Activated naive CD4-positive, alpha-beta T cell treated with anti-CD3 and anti-CD28 coated beads, Interleukin-2, amount 10 ng/mL, durations not matched to agents 7 days and 5 days (primary cell): ENCODE data around the gene GPR142.
A peak's percentile ranks its signal among the peaks of the same experiment; 100 is the strongest.

ENCODE experiments used
- CTCF ChIA-PET: fragments of 350-600 bp; sonication (Branson Sonifier 250); formaldehyde crosslinking; loops from one replicate; lab custom pipeline; 2021; ENCODE audit warnings: antibody characterized with exemption; lab: Charles Lee
- DNase-seq: peaks from one replicate; pipeline ENCODE4 v3.0.0-alpha.2; 2020
- H3K27ac Mint-ChIP-seq: one replicate; pipeline ENCODE4 v1.8.0; 2021; ENCODE audit warnings: mild to moderate bottlenecking, moderate library complexity, mixed read lengths
- H3K27me3 Mint-ChIP-seq: one replicate; pipeline ENCODE4 v1.8.0; 2021; ENCODE audit warnings: mild to moderate bottlenecking, mixed read lengths
- H3K36me3 Mint-ChIP-seq: one replicate; pipeline ENCODE4 v1.8.0; 2021; ENCODE audit warnings: mixed read lengths
- H3K4me1 Mint-ChIP-seq: one replicate; pipeline ENCODE4 v1.8.0; 2021; ENCODE audit warnings: mixed read lengths
- H3K4me3 Mint-ChIP-seq: one replicate; pipeline ENCODE4 v1.8.0; 2021; ENCODE audit warnings: mild to moderate bottlenecking, moderate library complexity, mixed read lengths
- H3K9me3 Mint-ChIP-seq: one replicate; pipeline ENCODE4 v1.8.0; 2021; ENCODE audit warnings: mixed read lengths

The GPR142 gene

DNA sequence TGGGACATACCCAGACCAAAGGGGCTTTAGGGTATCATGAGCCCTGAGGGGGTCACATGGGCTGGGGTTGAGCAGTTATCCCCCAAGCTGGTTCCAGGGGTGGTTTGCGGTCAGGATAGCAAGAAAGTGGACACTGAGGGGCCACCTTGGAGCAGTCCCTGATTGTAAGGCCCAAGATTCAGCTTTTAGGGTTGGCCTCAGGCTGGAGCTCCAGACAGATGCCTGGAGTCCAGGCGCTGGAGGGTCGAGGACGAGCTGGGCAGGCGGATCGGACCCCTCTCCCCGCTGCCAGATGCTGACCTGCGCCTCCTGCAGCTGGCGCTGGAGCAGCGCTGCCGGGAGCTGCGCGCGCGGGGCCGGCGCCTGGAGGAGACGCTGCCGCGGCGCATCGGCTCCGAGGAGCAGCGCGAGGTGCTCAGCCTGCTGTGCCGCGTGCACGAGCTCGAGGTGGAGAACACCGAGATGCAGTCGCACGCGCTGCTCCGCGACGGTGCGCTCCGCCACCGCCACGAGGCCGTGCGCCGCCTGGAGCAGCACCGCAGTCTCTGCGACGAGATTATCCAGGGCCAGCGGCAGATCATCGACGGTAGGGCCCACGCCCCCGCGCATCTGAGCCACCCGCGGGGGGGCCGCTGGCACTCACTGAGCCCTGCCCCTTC, 15.6 kb upstream of the GPR142 start:
- Mint-ChIP-seq H3K27me3 (peaks cover 96% of the 10 kb centered on the region), H3K9me3 (no peaks in the 10 kb centered on the region), H3K36me3 (no peaks in the 10 kb centered on the region), H3K27ac (no peak overlapping the region), H3K4me1 (peaks cover 5% of the 10 kb centered on the region), H3K4me3 (no peak overlapping the region)
- CTCF ChIA-PET, result interaction anchor here (0.7 to 3.8 kb wide), 9 partner anchors 8 to 197 kb away, joined by 3 to 28 read pairs (median 10); partner anchors contain the start of genes BTBD17 and GPR142
- peak; percentile 43 for DNase-seq

GRCh38 chr17:74353446-74354060, 13.8 kb upstream of the GPR142 start:
- H3K4me3 Mint-ChIP-seq, result no peak overlapping the region
- peaks cover 10% of the 10 kb centered on the region for H3K4me1 Mint-ChIP-seq
- H3K27me3 Mint-ChIP-seq, result peaks cover 99% of the 10 kb centered on the region
- H3K27ac Mint-ChIP-seq, result no peak overlapping the region
- DNase-seq, result no peak
- CTCF ChIA-PET, result interaction anchor here (0.5 to 3.8 kb wide), 12 partner anchors 10 to 144 kb away, joined by 3 to 28 read pairs (median 4); partner anchors contain the start of gene GPR142
- H3K36me3 Mint-ChIP-seq, result no peaks in the 10 kb centered on the region
- no peaks in the 10 kb centered on the region for H3K9me3 Mint-ChIP-seq

DNA sequence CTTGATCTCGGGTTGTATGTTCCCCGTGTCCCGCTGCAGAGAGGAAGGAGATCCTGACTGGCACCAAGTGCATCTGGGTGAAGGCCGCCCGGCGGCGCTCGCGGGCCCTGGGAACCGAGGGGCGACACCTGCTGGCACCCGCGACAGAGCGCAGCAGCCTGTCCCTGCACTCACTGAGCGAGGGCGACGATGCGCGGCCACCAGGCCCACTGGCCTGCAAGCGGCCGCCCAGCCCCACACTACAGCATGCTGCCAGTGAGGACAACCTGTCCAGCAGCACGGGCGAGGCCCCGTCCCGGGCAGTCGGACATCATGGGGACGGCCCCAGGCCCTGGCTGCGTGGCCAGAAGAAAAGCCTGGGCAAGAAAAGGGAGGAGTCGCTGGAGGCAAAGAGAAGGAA, 13.2 kb upstream of the GPR142 start:
- Mint-ChIP-seq H3K4me3 (no peak overlapping the region), H3K4me1 (peaks cover 10% of the 10 kb centered on the region), H3K27ac (no peak overlapping the region), H3K9me3 (no peaks in the 10 kb centered on the region), H3K36me3 (no peaks in the 10 kb centered on the region), H3K27me3 (peaks cover 99% of the 10 kb centered on the region)
- DNase-seq, result peak; percentile 79
- CTCF ChIA-PET, result interaction anchor here (0.8 to 3.8 kb wide), 9 partner anchors 7 to 146 kb away, joined by 3 to 14 read pairs (median 4); no protein-coding TSS in a partner anchor

DNA sequence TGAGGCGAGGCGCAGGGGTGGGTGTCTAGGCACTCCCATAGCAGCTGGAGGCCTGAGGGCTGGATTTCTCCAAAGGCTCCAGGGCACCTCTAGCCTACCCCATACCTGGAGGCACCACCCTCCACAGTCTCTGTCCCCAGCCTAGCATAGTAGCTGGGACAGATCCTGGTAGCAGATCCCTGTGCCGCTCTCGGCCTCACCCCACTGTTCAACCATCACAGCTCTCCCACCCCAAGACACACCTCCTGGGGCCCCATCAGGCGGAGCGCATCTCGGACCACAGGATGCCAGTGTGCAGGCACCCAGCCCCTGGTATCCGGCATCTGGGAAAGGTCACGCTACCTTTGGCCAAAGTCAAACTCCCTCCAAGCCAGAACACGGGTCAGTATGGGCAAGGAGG, 12.7 kb upstream of the GPR142 start:
- no peak overlapping the region for H3K4me3 Mint-ChIP-seq
- H3K36me3 Mint-ChIP-seq, result no peaks in the 10 kb centered on the region
- no peaks in the 10 kb centered on the region for H3K9me3 Mint-ChIP-seq
- CTCF ChIA-PET, result interaction anchor here (0.8 to 3.8 kb wide), 9 partner anchors 7 to 146 kb away, joined by 3 to 16 read pairs (median 4); partner anchors contain the start of gene GPR142
- H3K27ac Mint-ChIP-seq, result no peak overlapping the region
- peaks cover 10% of the 10 kb centered on the region for H3K4me1 Mint-ChIP-seq
- peaks cover 99% of the 10 kb centered on the region for H3K27me3 Mint-ChIP-seq
- no peak for DNase-seq

- peaks cover 10% of the 10 kb centered on the region for H3K4me1 Mint-ChIP-seq
- CTCF ChIA-PET, result interaction anchor here (0.8 to 3.2 kb wide), 9 partner anchors 8 to 145 kb away, joined by 3 to 16 read pairs (median 4); partner anchors contain the start of gene GPR142
- H3K9me3 Mint-ChIP-seq, result no peaks in the 10 kb centered on the region
- DNase-seq, result no peak
- H3K36me3 Mint-ChIP-seq, result no peaks in the 10 kb centered on the region
- H3K4me3 Mint-ChIP-seq, result no peak overlapping the region
- peaks cover 100% of the 10 kb centered on the region for H3K27me3 Mint-ChIP-seq
- no peak overlapping the region for H3K27ac Mint-ChIP-seq
These were observed 12.2 kb upstream of the GPR142 start for GRCh38 chr17:74355065-74355464.

GRCh38 chr17:74356646-74357465, 10.4 kb upstream of the GPR142 start:
- H3K27me3 Mint-ChIP-seq, result peaks cover 100% of the 10 kb centered on the region
- H3K4me3 Mint-ChIP-seq, result no peak overlapping the region
- CTCF ChIA-PET, result interaction anchor here (1.4 to 3.2 kb wide), 5 partner anchors 11 to 144 kb away, joined by 3 to 16 read pairs (median 3); partner anchors contain the start of genes GPR142 and TTYH2
- H3K27ac Mint-ChIP-seq, result peak overlapping the region; percentile 37
- H3K4me1 Mint-ChIP-seq, result peaks cover 10% of the 10 kb centered on the region
- peak; percentile 53 for DNase-seq
- H3K36me3 Mint-ChIP-seq, result no peaks in the 10 kb centered on the region
- no peaks in the 10 kb centered on the region for H3K9me3 Mint-ChIP-seq

- H3K4me3 Mint-ChIP-seq, result no peak overlapping the region
- no peak for DNase-seq
- H3K9me3 Mint-ChIP-seq, result no peaks in the 10 kb centered on the region
- no peak overlapping the region for H3K27ac Mint-ChIP-seq
- peaks cover 10% of the 10 kb centered on the region for H3K4me1 Mint-ChIP-seq
- H3K27me3 Mint-ChIP-seq, result peaks cover 100% of the 10 kb centered on the region
- no peaks in the 10 kb centered on the region for H3K36me3 Mint-ChIP-seq
- CTCF ChIA-PET, result interaction anchor here (1.4 to 3.2 kb wide), 5 partner anchors 10 to 145 kb away, joined by 3 to 16 read pairs (median 3); partner anchors contain the start of genes GPR142 and TTYH2
These were observed 9.9 kb upstream of the GPR142 start for GRCh38 chr17:74357466-74357809.

DNA sequence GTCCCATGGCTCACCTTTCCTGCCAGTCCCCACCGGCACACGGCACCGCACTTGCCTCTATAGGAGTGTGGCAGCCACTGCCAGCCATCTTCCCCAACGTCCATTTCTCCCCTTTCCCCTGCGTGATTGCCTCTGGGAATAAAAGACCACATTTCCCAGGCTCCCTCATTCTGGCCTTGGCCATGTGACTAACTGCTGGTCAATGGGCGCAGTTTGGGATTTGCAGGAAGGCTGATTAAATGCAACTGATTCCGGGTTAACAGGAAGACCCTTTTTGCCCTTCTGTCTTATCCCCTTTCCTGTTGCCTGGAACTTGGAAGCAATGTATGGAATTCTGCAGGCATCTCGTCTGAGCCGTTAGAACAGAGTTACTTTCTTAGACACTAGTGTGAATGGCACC, 8.6 kb upstream of the GPR142 start:
- no peaks in the 10 kb centered on the region for H3K9me3 Mint-ChIP-seq
- no peak for DNase-seq
- no peaks in the 10 kb centered on the region for H3K36me3 Mint-ChIP-seq
- H3K4me3 Mint-ChIP-seq, result no peak overlapping the region
- CTCF ChIA-PET, result interaction anchor here (1.6 kb wide), 1 partner anchor 9 kb away, joined by 8 read pairs; the partner anchor contains the start of gene GPR142
- H3K4me1 Mint-ChIP-seq, result peaks cover 10% of the 10 kb centered on the region
- H3K27ac Mint-ChIP-seq, result no peak overlapping the region
- H3K27me3 Mint-ChIP-seq, result peaks cover 100% of the 10 kb centered on the region

DNA sequence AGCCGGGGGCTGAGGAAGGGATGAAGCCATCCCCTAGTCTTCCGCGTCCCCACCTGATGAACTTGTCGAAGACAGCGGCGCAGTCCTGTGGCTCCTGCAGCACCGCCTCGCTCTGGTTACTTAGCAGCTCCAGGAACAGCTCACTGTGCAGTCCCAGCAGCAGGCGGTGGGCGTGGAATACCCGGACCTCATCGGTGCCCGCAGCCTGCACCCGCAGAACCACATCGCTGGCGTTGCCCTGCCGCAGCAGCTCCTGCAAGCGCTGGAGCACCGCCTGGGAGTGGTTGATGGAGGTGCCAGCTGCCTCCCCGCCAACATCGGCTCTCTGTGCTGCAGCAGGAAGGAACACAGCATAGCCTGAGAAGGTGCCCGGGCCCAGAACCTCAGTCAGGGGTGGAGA, 7.4 kb upstream of the GPR142 start:
- H3K27ac Mint-ChIP-seq, result no peak overlapping the region
- H3K36me3 Mint-ChIP-seq, result no peaks in the 10 kb centered on the region
- H3K9me3 Mint-ChIP-seq, result no peaks in the 10 kb centered on the region
- H3K27me3 Mint-ChIP-seq, result peaks cover 93% of the 10 kb centered on the region
- DNase-seq, result no peak
- CTCF ChIA-PET, result interaction anchor here (0.8 to 3.5 kb wide), 8 partner anchors 8 to 147 kb away, joined by 3 to 27 read pairs (median 4); partner anchors contain the start of genes GPR142 and TTYH2
- H3K4me1 Mint-ChIP-seq, result peaks cover 5% of the 10 kb centered on the region
- no peak overlapping the region for H3K4me3 Mint-ChIP-seq

GRCh38 chr17:74360899-74361229, 6.4 kb upstream of the GPR142 start:
- no peaks in the 10 kb centered on the region for H3K9me3 Mint-ChIP-seq
- no peak for DNase-seq
- peaks cover 5% of the 10 kb centered on the region for H3K4me1 Mint-ChIP-seq
- H3K27ac Mint-ChIP-seq, result no peak overlapping the region
- CTCF ChIA-PET, result interaction anchor here (0.9 to 3.5 kb wide), 12 partner anchors 8 to 150 kb away, joined by 3 to 27 read pairs (median 5); partner anchors contain the start of gene TTYH2
- no peaks in the 10 kb centered on the region for H3K36me3 Mint-ChIP-seq
- peaks cover 83% of the 10 kb centered on the region for H3K27me3 Mint-ChIP-seq
- H3K4me3 Mint-ChIP-seq, result no peak overlapping the region

GRCh38 chr17:74361230-74362068, 5.9 kb upstream of the GPR142 start, which contains the start of gene BTBD17:
TSS of gene BTBD17 (minus strand) at chr17:74361868. CDS start at chr17:74361819, 49 bp downstream.
- Mint-ChIP-seq H3K27ac (no peak within 1 kb of the TSS), H3K36me3 (no peaks in the 10 kb centered on the region), H3K27me3 (peaks cover 79% of the 10 kb centered on the region), H3K4me1 (peaks cover 5% of the 10 kb centered on the region), H3K4me3 (no peak within 1 kb of the TSS), H3K9me3 (no peaks in the 10 kb centered on the region)
- DNase-seq, result peak; percentile 61
- CTCF ChIA-PET, result interaction anchor here (0.5 to 3.5 kb wide), 15 partner anchors 8 to 932 kb away, joined by 3 to 27 read pairs (median 5); partner anchors contain the start of gene TTYH2

- Mint-ChIP-seq H3K27ac (no peak overlapping the region), H3K4me3 (no peak overlapping the region), H3K4me1 (peaks cover 3% of the 10 kb centered on the region), H3K27me3 (peaks cover 77% of the 10 kb centered on the region), H3K36me3 (no peaks in the 10 kb centered on the region), H3K9me3 (no peaks in the 10 kb centered on the region)
- CTCF ChIA-PET, result interaction anchor here (0.5 to 3.5 kb wide), 12 partner anchors 9 to 933 kb away, joined by 3 to 27 read pairs (median 5); partner anchors contain the start of gene TTYH2
- no peak for DNase-seq
These were observed 5.3 kb upstream of the GPR142 start for GRCh38 chr17:74362069-74362405.
